PC-9 (cell line): Measurements from ENCODE around the gene LRCOL1.

Source experiments
- EZH2 ChIP-seq: fragments of 200-600 bp; sonication (generic); IDR thresholded peaks from 2 replicates; pipeline ENCODE4 v1.8.0; 2017; ENCODE audit warnings: antibody characterized with exemption, low read depth
- TF ChIP-seq, protein P1 (sequence below): fragments of 200-600 bp; sonication (generic); conservative IDR thresholded peaks from 2 replicates; pipeline ENCODE4 v1.6.1; 2017; ENCODE audit warnings: mixed run types, antibody characterized with exemption, mild to moderate bottlenecking, moderate library complexity

DNA sequence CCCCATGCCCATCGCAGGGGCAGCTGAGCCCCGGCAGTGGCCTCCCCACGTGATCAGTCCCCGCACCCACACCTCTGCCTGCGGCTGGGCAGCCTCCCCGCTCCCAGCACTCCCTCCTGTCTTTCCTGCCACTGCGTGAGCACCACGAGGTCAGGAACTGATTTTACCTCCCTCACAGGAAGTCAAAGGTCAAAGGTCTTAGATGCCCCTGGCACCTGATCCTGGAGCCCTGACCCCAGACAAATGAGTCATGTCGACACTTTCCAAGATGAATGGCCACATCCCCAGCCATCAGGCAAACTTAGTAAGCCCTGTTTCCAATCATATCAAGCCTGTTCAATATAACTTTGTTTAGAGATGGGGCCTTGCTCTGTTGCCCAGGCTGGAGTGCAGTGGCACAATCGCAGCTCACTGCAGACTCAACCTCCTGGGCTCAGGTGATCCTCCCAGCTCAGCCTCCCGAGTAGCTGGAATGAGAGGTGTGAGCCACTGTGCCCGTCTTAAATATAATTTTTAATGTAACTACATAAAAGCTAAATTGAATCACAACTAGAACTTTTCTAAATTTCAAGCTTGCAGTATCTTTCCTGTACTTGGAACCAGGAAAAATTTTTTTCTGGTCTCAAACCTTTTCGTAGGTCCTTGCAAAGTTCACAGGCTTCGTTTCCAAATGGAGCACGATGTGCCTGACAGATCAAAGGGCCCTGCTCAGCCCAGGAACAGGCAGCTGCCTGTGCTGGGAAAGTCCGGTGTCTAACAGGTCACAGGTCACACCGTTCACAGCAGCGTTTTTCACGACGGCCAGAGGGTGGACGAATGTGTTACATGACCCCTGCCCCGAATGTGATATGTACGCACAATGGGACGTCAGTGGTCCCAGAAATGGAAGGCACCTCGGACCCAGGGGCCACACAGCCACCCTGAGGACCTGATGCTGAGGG, 1.9 kb downstream of the LRCOL1 start:
- TF ChIP-seq, protein P1, sequence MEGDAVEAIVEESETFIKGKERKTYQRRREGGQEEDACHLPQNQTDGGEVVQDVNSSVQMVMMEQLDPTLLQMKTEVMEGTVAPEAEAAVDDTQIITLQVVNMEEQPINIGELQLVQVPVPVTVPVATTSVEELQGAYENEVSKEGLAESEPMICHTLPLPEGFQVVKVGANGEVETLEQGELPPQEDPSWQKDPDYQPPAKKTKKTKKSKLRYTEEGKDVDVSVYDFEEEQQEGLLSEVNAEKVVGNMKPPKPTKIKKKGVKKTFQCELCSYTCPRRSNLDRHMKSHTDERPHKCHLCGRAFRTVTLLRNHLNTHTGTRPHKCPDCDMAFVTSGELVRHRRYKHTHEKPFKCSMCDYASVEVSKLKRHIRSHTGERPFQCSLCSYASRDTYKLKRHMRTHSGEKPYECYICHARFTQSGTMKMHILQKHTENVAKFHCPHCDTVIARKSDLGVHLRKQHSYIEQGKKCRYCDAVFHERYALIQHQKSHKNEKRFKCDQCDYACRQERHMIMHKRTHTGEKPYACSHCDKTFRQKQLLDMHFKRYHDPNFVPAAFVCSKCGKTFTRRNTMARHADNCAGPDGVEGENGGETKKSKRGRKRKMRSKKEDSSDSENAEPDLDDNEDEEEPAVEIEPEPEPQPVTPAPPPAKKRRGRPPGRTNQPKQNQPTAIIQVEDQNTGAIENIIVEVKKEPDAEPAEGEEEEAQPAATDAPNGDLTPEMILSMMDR = no peak
- TF ChIP-seq EZH2 = no peak
